Choroid plexus epithelial cell (primary cell): Measurements from ENCODE around the gene PHKB.

Experiments used
- DNase-seq: peaks from one replicate; pipeline ENCODE4 v3.0.0-alpha.2; 2010; ENCODE audit warnings: low read depth
- H3K4me3 ChIP-seq: 2 replicates; pipeline ENCODE4 v1.5.1; 2011; ENCODE audit warnings: low read depth, mild to moderate bottlenecking, control low read depth, low read length, moderate library complexity
- CTCF ChIP-seq: conservative IDR thresholded peaks from 2 replicates; pipeline ENCODE4 v1.5.1; 2011; ENCODE audit warnings: low read depth, mild to moderate bottlenecking, control low read depth, inconsistent platforms, low read length, moderate library complexity

The PHKB gene

GRCh38 chr16:47486856-47487255 is 25.7 kb downstream of the PHKB start:
- no peak for TF ChIP-seq CTCF
- H3K4me3 ChIP-seq, result no peak overlapping the region
- DNase-seq, result no peak

GRCh38 chr16:47488051-47488450 is 26.9 kb downstream of the PHKB start:
- no peak for DNase-seq
- H3K4me3 ChIP-seq, result no peak overlapping the region
- no peak for TF ChIP-seq CTCF

- no peak overlapping the region for H3K4me3 ChIP-seq
- TF ChIP-seq CTCF, result no peak
- DNase-seq, result no peak
Observed at GRCh38 chr16:47490471-47490870, 29.3 kb downstream of the PHKB start.

- no peak for DNase-seq
- TF ChIP-seq CTCF, result no peak
- H3K4me3 ChIP-seq, result no peak overlapping the region
Observed at GRCh38 chr16:47492036-47492427, 30.9 kb downstream of the PHKB start.

- no peak for TF ChIP-seq CTCF
- peak; percentile 33 for DNase-seq
- no peak overlapping the region for H3K4me3 ChIP-seq
Observed at GRCh38 chr16:47492428-47493377, 31.6 kb downstream of the PHKB start.

GRCh38 chr16:47493381-47494337 is 32.5 kb downstream of the PHKB start:
- no peak for DNase-seq
- no peak for TF ChIP-seq CTCF
- no peak overlapping the region for H3K4me3 ChIP-seq
